Stimulated activated naive B cell treated with anti-CD40 and anti-IgM and Interleukin-4, amounts not matched to agents 10 μg/mL and 1 μg/mL and 100 μg/mL, for 72 hours (primary cell): ENCODE results near the gene STK33.

ENCODE experiments used
- ATAC-seq, 2 donors: fragments of 150-1000 bp; cut with Tn5 transposase; replicated peaks; 2 replicates each; pipeline ENCODE4 v1.10.0; 2021; ENCODE audit warnings: moderate library complexity in 1 of 2
- DNase-seq: peaks from one replicate; pipeline ENCODE4 v3.0.0; 2021
- H3K27ac Mint-ChIP-seq: one replicate; pipeline ENCODE4 v1.8.0; 2022; ENCODE audit warnings: mild to moderate bottlenecking, mixed read lengths
- H3K27me3 Mint-ChIP-seq, 2 donors: one replicate each; pipeline ENCODE4 v1.8.0; 2022; ENCODE audit warnings: mixed read lengths in 2 of 2
- H3K36me3 Mint-ChIP-seq, 2 donors: one replicate each; pipeline ENCODE4 v1.8.0; 2022; ENCODE audit warnings: mixed read lengths in 2 of 2, mild to moderate bottlenecking in 1 of 2
- H3K4me1 Mint-ChIP-seq, 2 donors: one replicate each; pipeline ENCODE4 v1.8.0; 2022; ENCODE audit warnings: mixed read lengths in 2 of 2, mild to moderate bottlenecking in 1 of 2
- H3K4me3 Mint-ChIP-seq, 2 donors: one replicate each; pipeline ENCODE4 v1.8.0; 2022; ENCODE audit warnings: mild to moderate bottlenecking in 2 of 2, mixed read lengths in 2 of 2, moderate library complexity in 1 of 2
- H3K9me3 Mint-ChIP-seq, 2 donors: one replicate each; pipeline ENCODE4 v1.8.0; 2022; ENCODE audit warnings: mixed read lengths in 2 of 2, mild to moderate bottlenecking in 1 of 2

The STK33 gene

DNA sequence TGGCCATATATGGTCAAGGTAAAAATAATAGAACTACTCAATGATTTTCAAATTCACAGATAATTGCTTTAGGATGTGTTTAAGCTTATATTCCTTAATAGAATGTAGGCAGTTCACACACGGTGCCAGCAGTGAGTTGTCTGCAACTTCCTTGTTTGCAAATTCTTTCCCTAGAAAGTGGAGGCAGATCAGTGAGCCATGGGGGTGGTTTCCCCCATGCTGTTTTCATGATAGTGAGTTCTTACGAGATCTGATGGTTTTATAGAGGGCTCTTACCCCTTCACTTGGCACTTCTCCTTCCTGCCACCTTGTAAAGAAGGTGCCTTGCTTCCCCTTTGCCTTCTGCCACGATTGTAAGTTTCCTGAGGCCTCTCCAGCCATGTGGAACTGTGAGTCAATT lies 218.6 kb downstream of the STK33 start:
- DNase-seq: no peak
- H3K27ac Mint-ChIP-seq: no peak overlapping the region
- H3K4me1 Mint-ChIP-seq: peaks cover 4 to 13% of the 10 kb centered on the region in 2 donors
- ATAC-seq: peak; percentile 22 to 66
- H3K36me3 Mint-ChIP-seq: peaks cover 0 to 3% of the 10 kb centered on the region in 2 donors
- peaks cover 0 to 2% of the 10 kb centered on the region in 2 donors for H3K9me3 Mint-ChIP-seq
- H3K27me3 Mint-ChIP-seq: peaks cover 0 to 4% of the 10 kb centered on the region in 2 donors
- no peak overlapping the region for H3K4me3 Mint-ChIP-seq

DNA sequence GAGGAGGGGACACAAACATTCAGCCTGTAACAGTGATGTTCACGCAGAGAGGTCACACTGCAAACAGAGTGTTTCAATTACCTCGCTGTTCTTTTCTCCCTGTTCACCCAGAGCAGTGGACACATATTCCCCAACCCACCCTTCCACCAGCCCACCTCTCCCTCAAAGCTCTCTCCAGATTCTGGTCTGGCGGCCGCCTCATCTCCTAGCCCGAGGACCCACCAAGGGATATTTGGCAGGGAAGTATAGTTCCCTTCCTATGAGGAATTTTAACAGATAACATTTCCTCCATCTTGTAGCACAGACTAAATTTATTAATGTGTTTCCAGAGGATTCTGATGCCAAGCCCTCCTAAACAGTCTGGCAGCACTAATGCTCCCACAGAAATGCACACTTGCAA lies 219.3 kb downstream of the STK33 start:
- ATAC-seq: no peak
- no peak overlapping the region for H3K27ac Mint-ChIP-seq

DNA sequence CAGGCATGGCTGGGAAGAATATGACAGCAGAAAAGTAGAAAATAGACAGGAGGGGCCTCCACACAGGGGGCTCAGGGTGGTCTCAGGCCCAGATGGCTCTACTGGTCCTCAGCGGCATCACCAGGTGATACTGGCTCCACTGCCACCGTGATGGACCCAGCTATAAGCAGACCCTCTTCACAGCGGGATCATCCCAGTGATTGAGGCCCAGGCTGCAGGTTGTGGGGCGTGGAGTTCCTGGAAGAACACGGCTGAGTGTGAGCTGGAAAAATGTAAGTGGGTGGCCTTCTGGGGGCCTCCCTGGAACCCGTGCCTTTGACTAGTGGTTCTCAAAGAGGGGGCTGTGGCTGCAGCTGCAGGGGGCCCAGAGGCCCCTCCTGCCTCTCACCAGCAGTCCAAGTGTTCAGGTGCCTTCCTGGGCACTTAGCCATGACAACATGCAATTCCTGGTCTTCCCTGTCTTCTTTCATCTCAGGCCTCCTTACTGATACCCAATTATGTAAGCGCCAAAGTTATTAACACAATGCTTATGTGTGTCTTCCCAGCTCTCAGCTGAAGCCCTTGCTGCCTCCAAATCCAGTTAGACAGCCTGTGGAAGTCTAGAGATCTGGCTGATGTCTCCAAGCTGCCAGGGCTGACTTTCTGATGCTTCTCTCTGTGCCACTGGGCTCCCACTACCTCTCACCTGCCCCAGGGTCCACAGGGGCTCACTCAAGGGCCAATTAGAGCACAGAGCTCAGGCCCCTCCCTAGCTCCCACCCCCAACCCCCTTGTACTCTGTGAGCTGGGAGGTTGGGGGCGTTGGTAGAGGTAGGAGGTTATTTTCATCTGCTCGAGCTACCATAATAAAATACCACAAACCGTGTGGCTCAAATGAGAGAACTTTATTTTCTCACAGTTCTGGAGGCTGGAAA lies 220.3 kb downstream of the STK33 start:
- peaks cover 0 to 3% of the 10 kb centered on the region in 2 donors for H3K36me3 Mint-ChIP-seq
- peaks cover 0 to 2% of the 10 kb centered on the region in 2 donors for H3K9me3 Mint-ChIP-seq
- DNase-seq (no peak), ATAC-seq (no peak)
- H3K4me3 Mint-ChIP-seq: no peak overlapping the region
- no peak overlapping the region for H3K27ac Mint-ChIP-seq
- peaks cover 4 to 13% of the 10 kb centered on the region in 2 donors for H3K4me1 Mint-ChIP-seq
- H3K27me3 Mint-ChIP-seq: peaks cover 0 to 4% of the 10 kb centered on the region in 2 donors

More for the DNA sequence above, 219.3 kb downstream of the STK33 start:
- no peak for DNase-seq
- H3K27me3 Mint-ChIP-seq: peaks cover 0 to 4% of the 10 kb centered on the region in 2 donors
- H3K4me3 Mint-ChIP-seq: no peak overlapping the region
- H3K9me3 Mint-ChIP-seq: peaks cover 0 to 2% of the 10 kb centered on the region in 2 donors
- H3K4me1 Mint-ChIP-seq: peaks cover 4 to 13% of the 10 kb centered on the region in 2 donors
- H3K36me3 Mint-ChIP-seq: peaks cover 0 to 3% of the 10 kb centered on the region in 2 donors

DNA sequence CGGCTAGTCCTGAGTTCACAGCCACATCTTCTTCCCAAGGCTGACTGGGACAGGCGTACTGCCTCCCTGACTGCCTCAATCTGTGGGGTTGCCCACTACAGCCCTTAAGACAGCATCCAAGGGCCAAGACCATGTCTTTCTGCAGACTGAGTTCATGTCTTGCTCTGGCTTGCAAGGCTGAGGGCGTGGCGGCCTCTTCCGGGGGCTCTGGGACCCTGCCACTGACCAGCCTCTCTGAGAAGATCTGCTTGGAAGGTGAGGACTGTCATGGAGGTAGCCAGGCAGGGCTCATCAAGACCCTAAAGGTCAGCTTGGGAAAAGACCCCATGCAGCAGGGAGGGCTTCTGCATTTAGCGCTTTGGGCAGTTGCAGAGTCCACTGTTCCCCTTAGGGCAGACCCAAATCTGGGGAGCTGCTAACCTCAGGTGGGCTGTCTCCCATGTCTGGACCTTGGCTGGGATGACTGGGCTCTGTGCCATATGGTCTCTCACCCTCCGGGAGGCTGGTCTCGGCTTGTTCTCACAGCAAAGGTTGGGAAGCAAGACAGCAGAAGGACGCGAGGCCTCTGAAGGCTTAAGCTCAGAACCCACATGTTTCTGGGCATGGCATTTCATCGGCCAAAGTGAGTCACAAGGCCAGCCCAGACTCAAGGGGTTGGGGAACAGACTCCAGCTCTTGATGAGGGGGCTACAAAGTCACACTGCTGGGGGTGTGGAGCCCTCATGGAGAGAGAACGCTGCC lies 221.2 kb downstream of the STK33 start:
- no peak for DNase-seq
- Mint-ChIP-seq H3K4me3 (no peak overlapping the region), H3K27ac (no peak overlapping the region), H3K4me1 (peaks cover 4 to 13% of the 10 kb centered on the region in 2 donors), H3K27me3 (peaks cover 0 to 4% of the 10 kb centered on the region in 2 donors), H3K9me3 (peaks cover 0 to 2% of the 10 kb centered on the region in 2 donors), H3K36me3 (peaks cover 0 to under 1% of the 10 kb centered on the region in 2 donors)
- no peak for ATAC-seq

DNA sequence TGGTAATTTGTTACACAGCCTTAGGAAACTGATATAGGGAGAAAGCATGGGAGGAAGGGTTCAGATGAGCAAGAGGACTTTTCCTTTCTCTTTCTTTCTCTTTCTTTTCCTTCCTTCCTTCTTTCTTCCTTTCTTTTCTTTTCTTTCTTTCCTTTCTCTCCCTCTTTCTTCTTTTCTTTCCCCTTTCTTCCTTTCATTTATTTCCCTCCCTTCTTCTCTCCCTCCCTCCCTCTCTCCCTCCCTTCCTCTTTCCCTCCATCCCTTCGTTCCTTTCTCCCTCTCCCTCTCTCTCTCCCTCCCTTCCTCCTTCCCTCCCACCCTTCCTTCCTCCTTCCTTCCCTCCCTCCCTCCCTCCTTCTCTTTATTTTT lies 222.5 kb downstream of the STK33 start:
- ATAC-seq: no peak
- Mint-ChIP-seq H3K36me3 (no peaks in the 10 kb centered on the region), H3K4me3 (no peak overlapping the region)

DNA sequence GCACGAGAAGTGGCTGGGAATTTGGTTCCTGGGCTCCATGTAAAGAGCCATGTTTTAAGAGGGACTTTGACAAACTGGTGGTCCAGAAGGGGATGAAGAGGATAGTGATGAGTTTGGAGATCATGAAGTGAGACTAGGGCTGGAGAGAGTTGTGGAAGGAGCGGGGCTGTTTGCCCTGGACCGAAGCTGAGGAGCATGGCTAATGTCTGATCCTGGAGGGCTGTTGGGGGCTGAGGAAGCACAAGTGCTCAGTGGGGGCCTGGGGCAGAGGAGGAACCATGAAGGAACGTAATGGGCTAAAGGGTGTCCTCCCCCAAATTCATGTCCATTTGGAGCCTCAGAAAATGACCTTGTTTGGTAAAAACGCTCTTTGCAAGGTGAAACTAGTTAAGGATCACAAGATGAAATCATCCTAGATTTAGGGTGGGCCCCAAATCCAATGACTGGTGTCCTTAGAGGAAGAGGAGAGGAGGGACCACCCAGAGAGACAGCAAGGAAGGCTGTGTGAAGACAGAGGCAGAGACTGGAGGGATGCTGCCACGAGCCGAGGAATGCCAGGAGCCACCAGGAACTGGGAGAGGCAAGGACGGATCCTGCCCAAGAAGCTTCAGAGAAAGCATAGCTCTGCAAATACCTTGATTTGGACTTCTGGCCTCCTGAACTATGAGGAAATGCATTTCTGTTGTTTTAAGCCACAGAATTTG lies 223.1 kb downstream of the STK33 start:
- H3K9me3 Mint-ChIP-seq: no peaks in the 10 kb centered on the region
- DNase-seq (no peak), ATAC-seq (no peak)
- H3K36me3 Mint-ChIP-seq: no peaks in the 10 kb centered on the region
- peaks cover 0 to 4% of the 10 kb centered on the region in 2 donors for H3K27me3 Mint-ChIP-seq
- H3K4me1 Mint-ChIP-seq: peaks cover 4 to 9% of the 10 kb centered on the region in 2 donors
- H3K4me3 Mint-ChIP-seq: no peak overlapping the region
- no peak overlapping the region for H3K27ac Mint-ChIP-seq

More for the DNA sequence above, 222.5 kb downstream of the STK33 start:
- peaks cover 4 to 13% of the 10 kb centered on the region in 2 donors for H3K4me1 Mint-ChIP-seq
- H3K27ac Mint-ChIP-seq: no peak overlapping the region
- H3K9me3 Mint-ChIP-seq: no peaks in the 10 kb centered on the region
- H3K27me3 Mint-ChIP-seq: peaks cover 0 to 4% of the 10 kb centered on the region in 2 donors
- DNase-seq: no peak

DNA sequence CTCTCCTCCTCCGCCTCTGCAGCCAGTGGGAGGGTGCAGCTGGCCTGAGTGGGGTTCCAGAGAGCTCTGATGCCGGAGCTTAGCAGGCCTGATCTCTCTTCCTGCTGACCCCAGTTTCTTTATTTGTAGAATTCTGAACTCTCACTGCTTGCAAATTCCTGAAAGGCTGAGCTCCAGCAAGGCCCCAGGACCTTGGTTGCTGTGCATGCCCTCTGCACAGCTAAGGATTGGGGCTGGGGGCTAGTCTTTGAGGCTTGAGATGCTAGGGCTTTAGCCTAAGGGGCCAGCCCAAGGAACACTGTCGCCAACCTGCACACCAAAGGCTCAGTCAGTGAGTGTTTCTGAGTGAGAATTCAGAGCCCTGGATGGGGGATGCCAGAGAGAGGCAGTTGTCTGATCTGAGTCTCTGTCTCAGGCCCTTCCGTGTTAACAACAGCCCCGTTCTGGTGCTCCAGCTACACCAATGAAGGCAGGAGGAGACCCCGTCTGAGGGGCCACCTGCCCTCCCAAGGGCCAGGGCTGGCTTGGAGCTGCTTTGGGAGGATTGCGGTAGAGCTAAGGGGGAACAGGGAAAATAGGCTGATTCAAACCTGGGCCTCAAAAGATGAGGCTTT lies 224.3 kb downstream of the STK33 start:
- ATAC-seq (no peak), DNase-seq (no peak)
- no peaks in the 10 kb centered on the region for H3K4me1 Mint-ChIP-seq
- H3K27me3 Mint-ChIP-seq: peaks cover 0 to 4% of the 10 kb centered on the region in 2 donors
- no peaks in the 10 kb centered on the region for H3K36me3 Mint-ChIP-seq
- no peak overlapping the region for H3K4me3 Mint-ChIP-seq
- no peaks in the 10 kb centered on the region for H3K9me3 Mint-ChIP-seq
- no peak overlapping the region for H3K27ac Mint-ChIP-seq

DNA sequence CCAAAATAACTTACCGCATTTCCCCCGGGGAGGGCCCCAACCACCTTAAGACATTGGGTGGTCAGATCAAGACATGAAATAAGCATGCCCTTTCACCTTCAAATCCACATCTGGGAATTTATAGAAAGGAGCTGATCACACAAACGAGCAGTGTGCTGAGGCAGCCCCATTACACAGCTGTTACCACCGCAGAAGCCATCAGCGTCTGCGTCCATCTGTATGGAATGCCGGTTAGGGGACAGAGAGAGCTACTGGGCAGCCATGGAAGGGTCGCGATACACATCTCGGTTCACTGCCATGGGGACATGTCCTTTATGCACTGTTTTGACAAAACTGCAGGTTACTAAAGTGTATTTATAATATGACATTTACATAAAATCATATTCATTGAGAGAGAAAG lies 225.3 kb downstream of the STK33 start:
- no peaks in the 10 kb centered on the region for H3K4me1 Mint-ChIP-seq
- no peaks in the 10 kb centered on the region for H3K36me3 Mint-ChIP-seq
- no peak overlapping the region for H3K27ac Mint-ChIP-seq
- no peak overlapping the region for H3K4me3 Mint-ChIP-seq
- no peak for DNase-seq
- no peaks in the 10 kb centered on the region for H3K9me3 Mint-ChIP-seq
- peaks cover 0 to 4% of the 10 kb centered on the region in 2 donors for H3K27me3 Mint-ChIP-seq
- no peak for ATAC-seq

DNA sequence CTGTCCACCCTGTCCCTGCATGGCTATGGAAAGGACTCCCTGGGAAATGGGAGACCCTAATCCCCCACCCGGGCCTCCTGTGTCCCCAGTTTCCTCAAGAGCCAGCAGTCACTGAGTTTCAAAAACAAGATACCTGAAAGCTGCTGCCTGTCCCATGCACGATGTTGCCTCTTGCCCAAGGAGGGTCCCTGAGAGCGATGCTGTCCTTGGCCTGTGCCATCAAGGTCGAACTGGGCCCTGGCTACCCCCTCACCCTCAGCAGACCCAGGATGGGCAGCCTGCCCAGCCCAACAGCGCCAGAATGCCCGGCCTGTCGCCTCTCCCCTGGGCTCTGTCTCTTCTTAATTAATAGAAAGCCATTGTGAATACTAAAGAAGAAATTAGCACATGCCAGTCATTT lies 225.8 kb downstream of the STK33 start:
- peaks cover 0 to 4% of the 10 kb centered on the region in 2 donors for H3K27me3 Mint-ChIP-seq
- peaks cover 0 to 1% of the 10 kb centered on the region in 2 donors for H3K4me1 Mint-ChIP-seq
- DNase-seq (no peak), ATAC-seq (no peak)
- no peak overlapping the region for H3K4me3 Mint-ChIP-seq
- H3K36me3 Mint-ChIP-seq: no peaks in the 10 kb centered on the region
- H3K9me3 Mint-ChIP-seq: no peaks in the 10 kb centered on the region
- H3K27ac Mint-ChIP-seq: no peak overlapping the region

DNA sequence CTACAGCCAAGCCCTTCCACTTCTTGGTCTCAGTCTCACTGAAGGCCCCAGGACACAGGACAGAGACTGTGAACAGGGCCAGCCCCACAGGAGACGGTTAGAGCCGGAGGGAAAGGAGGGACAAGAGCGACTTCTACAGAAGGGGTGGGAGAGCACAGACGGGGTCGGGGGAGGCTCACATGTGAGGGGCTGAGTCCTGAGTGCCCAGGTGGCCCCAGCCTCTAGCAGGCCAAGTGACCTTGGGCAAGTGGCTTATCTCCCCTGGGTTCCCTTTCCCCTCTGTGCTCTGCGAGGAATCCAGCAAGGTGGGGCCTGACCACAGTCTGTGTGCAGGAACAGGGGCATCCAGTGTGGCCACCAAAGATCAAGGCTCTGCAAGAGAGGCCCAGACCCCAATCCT lies 227.7 kb downstream of the STK33 start:
- Mint-ChIP-seq H3K27ac (no peak overlapping the region), H3K9me3 (no peaks in the 10 kb centered on the region), H3K4me3 (no peak overlapping the region), H3K4me1 (peaks cover 0 to 1% of the 10 kb centered on the region in 2 donors), H3K36me3 (no peaks in the 10 kb centered on the region), H3K27me3 (peaks cover 0 to 4% of the 10 kb centered on the region in 2 donors)
- DNase-seq: no peak
- ATAC-seq: no peak

DNA sequence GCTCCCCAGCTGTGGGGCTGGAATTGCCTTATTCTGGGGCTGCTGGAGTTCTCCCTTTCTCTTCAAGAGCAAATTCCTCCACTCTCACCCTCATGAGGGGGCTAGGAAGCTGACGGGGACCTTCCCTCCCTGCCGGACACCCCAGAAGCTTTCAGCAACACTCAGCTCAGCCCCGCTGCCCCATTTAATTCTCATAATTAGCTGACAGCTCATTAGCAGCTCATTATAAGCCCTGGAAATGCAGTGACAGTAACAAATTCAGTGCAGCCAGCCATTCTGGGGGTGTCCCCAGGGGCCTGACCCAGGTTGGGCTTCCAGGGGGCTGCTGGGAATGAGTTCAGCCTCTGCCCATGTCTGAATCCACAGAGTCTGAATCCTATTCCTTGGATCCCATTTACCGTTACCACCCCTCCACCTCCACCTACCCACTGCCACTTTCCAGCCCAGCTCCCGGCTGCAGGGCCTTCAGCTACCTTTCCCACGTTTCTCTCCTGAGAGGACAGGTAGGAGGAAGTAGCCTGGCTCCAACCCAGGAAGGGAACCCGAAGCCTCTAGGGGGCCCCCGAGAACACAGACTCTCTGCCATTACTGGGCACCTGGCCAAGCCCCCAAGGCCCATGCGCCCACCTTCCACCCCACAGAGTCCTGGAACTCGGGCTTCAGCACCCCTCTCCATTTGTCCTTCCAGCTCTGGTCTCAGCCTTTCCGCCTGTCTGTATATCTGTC lies 228.6 kb downstream of the STK33 start:
- no peak overlapping the region for H3K4me3 Mint-ChIP-seq

DNA sequence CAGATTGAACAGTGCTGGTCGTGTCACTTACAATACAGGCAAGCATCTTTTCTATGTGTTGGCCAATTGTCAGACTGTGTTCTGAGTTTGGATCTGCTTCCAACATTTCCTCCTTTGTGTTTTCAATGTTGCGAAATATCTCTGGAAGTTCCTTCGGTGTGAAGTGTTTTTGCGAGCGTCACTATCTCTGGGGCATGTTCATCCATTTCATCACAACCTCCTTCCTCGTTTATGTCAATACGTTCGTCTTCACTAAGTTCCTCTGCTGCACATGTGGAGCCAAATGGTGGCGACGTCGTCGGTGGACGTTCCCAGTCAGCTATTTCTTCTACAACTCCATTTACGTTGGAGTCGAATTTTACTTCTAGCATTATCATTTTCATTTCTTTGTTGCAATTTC lies 230.1 kb downstream of the STK33 start:
- Mint-ChIP-seq H3K9me3 (no peaks in the 10 kb centered on the region), H3K4me1 (peaks cover 0 to 1% of the 10 kb centered on the region in 2 donors), H3K36me3 (no peaks in the 10 kb centered on the region), H3K27ac (no peak overlapping the region), H3K4me3 (no peak overlapping the region), H3K27me3 (no peaks in the 10 kb centered on the region)
- no peak for ATAC-seq
- no peak for DNase-seq

More for the DNA sequence above, 228.6 kb downstream of the STK33 start:
- no peaks in the 10 kb centered on the region for H3K36me3 Mint-ChIP-seq
- no peak overlapping the region for H3K27ac Mint-ChIP-seq
- ATAC-seq: no peak
- no peak for DNase-seq
- H3K4me1 Mint-ChIP-seq: peaks cover 0 to 1% of the 10 kb centered on the region in 2 donors
- no peaks in the 10 kb centered on the region for H3K27me3 Mint-ChIP-seq
- H3K9me3 Mint-ChIP-seq: no peaks in the 10 kb centered on the region

DNA sequence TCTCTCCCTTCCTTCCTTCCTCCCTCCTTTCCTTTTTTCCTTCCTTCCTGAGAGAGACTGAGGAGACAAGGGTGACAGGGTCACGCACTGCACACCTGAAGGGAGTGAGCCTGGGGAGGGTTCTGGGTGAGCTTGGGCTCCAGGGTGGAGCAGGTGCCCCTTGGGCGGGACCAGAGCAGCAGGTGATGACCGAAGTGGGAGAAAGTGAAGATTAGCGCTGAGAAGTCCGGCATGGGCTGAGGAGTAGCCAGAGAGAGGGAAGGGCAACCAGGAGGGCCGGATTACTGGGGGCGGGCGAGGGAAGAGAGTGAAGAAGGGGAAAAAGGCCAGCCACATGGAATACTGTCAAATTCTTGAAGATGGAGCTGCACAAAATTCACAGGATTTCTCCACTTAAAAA lies 231.1 kb downstream of the STK33 start:
- H3K4me3 Mint-ChIP-seq: no peak overlapping the region
- no peak for ATAC-seq
- H3K36me3 Mint-ChIP-seq: no peaks in the 10 kb centered on the region
- H3K27ac Mint-ChIP-seq: no peak overlapping the region
- no peaks in the 10 kb centered on the region for H3K27me3 Mint-ChIP-seq
- DNase-seq: no peak
- H3K4me1 Mint-ChIP-seq: peaks cover 0 to 1% of the 10 kb centered on the region in 2 donors
- no peaks in the 10 kb centered on the region for H3K9me3 Mint-ChIP-seq
